GM15510 (cell line): ENCODE data around the gene DPY19L3.

Experiments used
- POLR2A ChIP-seq: IDR thresholded peaks from 3 replicates; pipeline ENCODE4 v1.6.1; 2011; ENCODE audit warnings: borderline replicate concordance; ENCODE audit not compliant: insufficient read length; ENCODE audit errors: extremely low read depth

Gene DPY19L3

GRCh38 chr19:32460476-32460875 lies 54.9 kb downstream of the DPY19L3 start:
- no peak for TF ChIP-seq POLR2A

GRCh38 chr19:32464279-32464678 lies 58.7 kb downstream of the DPY19L3 start:
- TF ChIP-seq POLR2A, result no peak

GRCh38 chr19:32465176-32465575 lies 59.6 kb downstream of the DPY19L3 start:
- no peak for TF ChIP-seq POLR2A

GRCh38 chr19:32469795-32470194 lies 64.2 kb downstream of the DPY19L3 start:
- no peak for TF ChIP-seq POLR2A

GRCh38 chr19:32471095-32471494 lies 65.5 kb downstream of the DPY19L3 start:
- TF ChIP-seq POLR2A, result no peak

GRCh38 chr19:32471811-32472210 lies 66.2 kb downstream of the DPY19L3 start:
- no peak for TF ChIP-seq POLR2A

- TF ChIP-seq POLR2A, result no peak
Observed at GRCh38 chr19:32475141-32476031, 69.8 kb downstream of the DPY19L3 start.

- TF ChIP-seq POLR2A, result no peak
Observed at GRCh38 chr19:32476032-32476350, 70.4 kb downstream of the DPY19L3 start.

- TF ChIP-seq POLR2A, result no peak
Observed at GRCh38 chr19:32480321-32480720, 74.8 kb downstream of the DPY19L3 start.

- no peak for TF ChIP-seq POLR2A
Observed at GRCh38 chr19:32483574-32483973, 78.0 kb downstream of the DPY19L3 start.

- TF ChIP-seq POLR2A, result no peak
Observed at GRCh38 chr19:32489971-32490370, 84.4 kb downstream of the DPY19L3 start.

- TF ChIP-seq POLR2A, result no peak
Observed at GRCh38 chr19:32497391-32497790, 91.8 kb downstream of the DPY19L3 start.

GRCh38 chr19:32498648-32499200 lies 93.2 kb downstream of the DPY19L3 start:
- TF ChIP-seq POLR2A, result no peak

- TF ChIP-seq POLR2A, result no peak
Observed at GRCh38 chr19:32519023-32519422, 113.5 kb downstream of the DPY19L3 start.

GRCh38 chr19:32522967-32523366 lies 117.4 kb downstream of the DPY19L3 start:
- TF ChIP-seq POLR2A, result no peak

GRCh38 chr19:32526895-32527294 lies 121.3 kb downstream of the DPY19L3 start:
- TF ChIP-seq POLR2A, result no peak
